NK-92 (cell line): ENCODE results near the gene OR5K3.

Source experiments
- DNase-seq: peaks from one replicate; lab custom pipeline; 2025; ENCODE audit not compliant: unreplicated experiment; lab: John Stamatoyannopoulos, UW

The OR5K3 gene

GRCh38 chr3:98433764-98434163, 43.3 kb downstream of the OR5K3 start:
- DNase-seq, result no peak

- DNase-seq, result no peak
These were observed 43.9 kb downstream of the OR5K3 start for GRCh38 chr3:98434412-98434811.

- no peak for DNase-seq
These were observed 49.8 kb downstream of the OR5K3 start for GRCh38 chr3:98440283-98440682.
